ENCODE measurements around the gene SDHB. TPM values are rescaled to one million over a fixed set of nuclear protein-coding genes. Genes with fewer than 3 reads are reported as not detected.

The SDHB gene
- polyA plus RNA-seq, 12 donors, result 67.4 to 139 (median 122) TPM; not detected in 1

GRCh38 chr1:17014671-17015567 is 38.9 kb downstream of the SDHB start:
- DNase-seq, result no peak

- no peak for DNase-seq
These were observed 40.1 kb downstream of the SDHB start for GRCh38 chr1:17013491-17014320.

- no peak for DNase-seq
These were observed 40.9 kb downstream of the SDHB start for GRCh38 chr1:17012775-17013490.

GRCh38 chr1:17011439-17012307 is 42.2 kb downstream of the SDHB start, which contains the start of gene ATP13A2:
ATP13A2 (minus strand) TSS chr1:17011928; CDS start chr1:17011738, 190 bp downstream.
- peak; percentile 50 for DNase-seq

- DNase-seq, result no peak
These were observed 42.8 kb downstream of the SDHB start for GRCh38 chr1:17011092-17011438.

GRCh38 chr1:17009706-17010105 is 44.1 kb downstream of the SDHB start:
- no peak for DNase-seq

- DNase-seq, result no peak
These were observed 45.5 kb downstream of the SDHB start for GRCh38 chr1:17008208-17008855.

GRCh38 chr1:17007121-17007520 is 46.7 kb downstream of the SDHB start:
- no peak for DNase-seq

- no peak for DNase-seq
These were observed 48.5 kb downstream of the SDHB start for GRCh38 chr1:17005365-17005740.

- DNase-seq, result no peak
These were observed 49.1 kb downstream of the SDHB start for GRCh38 chr1:17004466-17005364.

GRCh38 chr1:17002524-17002902 is 51.3 kb downstream of the SDHB start:
- DNase-seq, result no peak

- no peak for DNase-seq
These were observed 51.9 kb downstream of the SDHB start for GRCh38 chr1:17001760-17002523.

- DNase-seq, result no peak
These were observed 54.0 kb downstream of the SDHB start for GRCh38 chr1:16999863-17000262.

GRCh38 chr1:16998589-16998988 is 55.2 kb downstream of the SDHB start:
- DNase-seq, result no peak

- no peak for DNase-seq
These were observed 57.0 kb downstream of the SDHB start for GRCh38 chr1:16996845-16997244.

- no peak for DNase-seq
These were observed 60.3 kb downstream of the SDHB start for GRCh38 chr1:16993521-16994038.

- DNase-seq, result no peak
These were observed 61.2 kb downstream of the SDHB start for GRCh38 chr1:16992675-16993074.

GRCh38 chr1:16992102-16992501 is 61.7 kb downstream of the SDHB start:
- DNase-seq, result no peak

- no peak for DNase-seq
These were observed 62.3 kb downstream of the SDHB start for GRCh38 chr1:16991571-16991970.
